ENCODE results near the gene PRSS53.
A peak's percentile ranks its signal among the peaks of the same experiment; 100 is the strongest.

DNA sequence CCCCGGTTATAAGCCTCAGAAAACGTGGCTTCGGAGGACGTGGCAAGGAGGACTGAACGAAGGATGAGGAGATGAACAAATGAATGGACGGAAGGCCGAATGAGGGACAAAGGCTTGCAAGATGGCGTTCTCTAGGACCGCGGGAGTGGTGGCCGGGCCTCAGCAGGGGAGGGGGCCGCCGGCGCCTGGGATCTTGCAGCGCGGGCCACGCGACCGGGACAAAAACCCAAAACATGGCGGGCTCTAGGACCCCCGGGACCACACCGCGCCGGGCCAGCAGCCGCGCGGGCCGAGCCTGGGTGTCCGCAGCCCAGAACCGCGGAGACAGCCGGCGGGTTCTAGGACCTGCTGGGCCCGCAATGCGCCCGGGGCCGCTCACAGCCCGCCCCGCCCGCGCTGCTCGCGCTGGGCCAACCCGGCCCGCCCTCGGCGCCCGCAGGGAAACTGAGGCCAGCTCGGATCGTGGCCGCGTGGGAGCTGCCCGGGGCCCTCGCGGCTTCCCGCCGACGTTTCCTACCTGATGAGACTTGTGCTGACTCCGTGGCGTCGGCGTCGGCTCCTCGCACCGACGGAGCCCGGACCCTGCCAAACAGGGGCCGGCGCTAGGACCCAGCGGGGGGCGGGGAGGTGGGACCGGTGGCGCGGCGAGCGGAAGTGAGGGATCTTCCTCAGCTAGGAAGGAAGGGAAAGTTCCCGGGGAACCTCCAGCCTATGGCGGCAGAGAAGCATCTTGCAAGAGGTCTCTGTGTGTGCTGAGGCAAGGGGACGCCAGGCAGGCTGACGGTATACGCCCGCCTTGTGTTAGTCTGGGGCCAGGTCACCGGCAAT is 15.4 kb downstream of the PRSS53 start:
- TF ChIP-seq EP300 (IDR thresholded peaks at IDR 0.05) (no peak), CTCF (IDR thresholded peaks at IDR 0.05) (peak in 1 of 3 donors; percentile 16), POLR2A (IDR thresholded peaks at IDR 0.05) (no peak)
